Umbilical cord (tissue), 2 donors: ENCODE data around the gene ABTB1. TPM values are rescaled to one million over a fixed set of nuclear protein-coding genes. Genes with fewer than 3 reads are reported as not detected.
"Not testable (repeated sequence)": the region's sequence is repeated elsewhere in the genome, so short reads cannot be mapped to it uniquely, and the experiment has no call there.

Experiments
- DNase-seq: peaks from one replicate; pipeline ENCODE4 v3.0.0-alpha.2; 2015; ENCODE audit warnings: low spot score
- total RNA-seq: library from RNA; depleted of rRNA; stranded (reverse); fragments of >200 nt; gene quantifications from one replicate; pipeline ENCODE4 v1.2.3, GENCODE V29; 2014; ENCODE audit warnings: low replicate concordance; ENCODE audit not compliant: insufficient read depth

Gene ABTB1
- total RNA-seq, 1 donor from 2014 or later: 13.0 TPM

- DNase-seq: no peak
Observed at GRCh38 chr3:127671523-127672428, 976 bp upstream of the ABTB1 start.

GRCh38 chr3:127673191-127674100, 694 bp downstream of the ABTB1 start:
- no peak for DNase-seq

GRCh38 chr3:127674101-127674721, 1.5 kb downstream of the ABTB1 start:
- DNase-seq: no peak

- DNase-seq: no peak
Observed at GRCh38 chr3:127674790-127675189, 2.0 kb downstream of the ABTB1 start.

GRCh38 chr3:127675651-127676391, 3.1 kb downstream of the ABTB1 start:
- DNase-seq: no peak

GRCh38 chr3:127676456-127676855, 3.7 kb downstream of the ABTB1 start:
- no peak for DNase-seq

GRCh38 chr3:127676921-127677351, 4.2 kb downstream of the ABTB1 start:
- no peak for DNase-seq

- DNase-seq: no peak
Observed at GRCh38 chr3:127677541-127678314, 5.0 kb downstream of the ABTB1 start.

GRCh38 chr3:127678315-127678599, 5.5 kb downstream of the ABTB1 start:
- DNase-seq: no peak

- DNase-seq: no peak
Observed at GRCh38 chr3:127678611-127679533, 6.1 kb downstream of the ABTB1 start.

GRCh38 chr3:127679534-127680145, 6.9 kb downstream of the ABTB1 start:
- no peak for DNase-seq

GRCh38 chr3:127680146-127680661, 7.5 kb downstream of the ABTB1 start:
- no peak for DNase-seq

- DNase-seq: no peak
Observed at GRCh38 chr3:127680798-127681221, 8.1 kb downstream of the ABTB1 start.

GRCh38 chr3:127682175-127682554, 9.4 kb downstream of the ABTB1 start:
- not testable (repeated sequence) for DNase-seq

- DNase-seq: no peak
Observed at GRCh38 chr3:127682561-127682960, 9.8 kb downstream of the ABTB1 start.

- DNase-seq: no peak
Observed at GRCh38 chr3:127684871-127685707, 12.3 kb downstream of the ABTB1 start.

GRCh38 chr3:127685708-127686511, 13.2 kb downstream of the ABTB1 start:
- no peak for DNase-seq
